HCT116 (cell line): ENCODE results near the gene MFAP3L.

Source experiments
- EZH2 ChIP-seq: fragments of 200-600 bp; sonication (generic); IDR thresholded peaks from 2 replicates; pipeline ENCODE4 v1.6.1; 2017; ENCODE audit warnings: antibody characterized with exemption, mixed run types
- POLR2A ChIP-seq: IDR thresholded peaks from 2 replicates; pipeline ENCODE4 v1.7.0; 2011; ENCODE audit warnings: borderline replicate concordance; ENCODE audit not compliant: insufficient read depth, insufficient read length; ENCODE audit errors: extremely low read depth

DNA sequence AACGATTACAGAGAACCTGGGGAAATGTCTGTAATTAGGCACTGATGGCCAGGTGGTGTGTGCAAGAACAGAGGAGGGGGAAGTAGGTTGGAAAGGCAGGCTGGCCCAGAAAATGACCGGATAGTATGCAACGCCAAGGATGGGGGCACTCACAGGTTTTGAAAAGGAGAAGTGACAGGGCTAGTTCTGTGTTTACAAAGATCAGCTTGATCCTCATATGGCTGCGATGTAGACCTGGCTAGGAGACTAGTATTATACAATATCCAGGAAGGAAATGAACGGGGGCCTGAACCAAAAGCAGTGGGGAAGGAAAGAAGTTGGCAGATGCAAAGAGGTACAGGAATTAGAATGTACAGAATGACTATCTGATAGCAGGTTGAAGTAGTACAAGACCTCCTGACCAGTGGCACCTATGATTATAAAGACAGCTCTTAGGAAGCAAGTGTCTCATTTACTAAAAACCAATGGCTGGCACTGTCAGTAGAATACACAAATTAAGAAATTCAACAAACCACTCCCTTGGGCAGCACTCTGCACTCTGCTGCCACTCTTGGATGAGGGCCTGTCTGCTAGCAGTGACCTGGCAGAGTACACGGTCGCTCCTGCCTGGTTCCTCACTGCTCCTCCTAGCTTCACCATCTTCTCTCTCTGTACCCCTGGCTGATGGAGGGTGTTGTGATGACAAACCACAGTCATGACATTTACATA is 14.1 kb downstream of the MFAP3L start:
- TF ChIP-seq EZH2 (no peak), POLR2A (no peak)
